GM12864 (cell line): Measurements from ENCODE around the gene DNAJC2.

ENCODE experiments used
- DNase-seq: peaks from one replicate; pipeline ENCODE4 v3.0.0-alpha.2; 2011; ENCODE audit warnings: low read depth
- H3K4me3 ChIP-seq: 2 replicates; pipeline ENCODE4 v1.5.1; 2011; ENCODE audit warnings: mild to moderate bottlenecking, low read depth, low read length, control low read depth
- TF ChIP-seq, protein P1 (sequence below): IDR thresholded peaks from 2 replicates; pipeline ENCODE4 v1.5.1; 2011; ENCODE audit warnings: low read depth, mild to moderate bottlenecking, moderate library complexity, low read length, control low read depth, inconsistent platforms; ENCODE audit errors: missing control alignments

DNAJC2 gene

DNA sequence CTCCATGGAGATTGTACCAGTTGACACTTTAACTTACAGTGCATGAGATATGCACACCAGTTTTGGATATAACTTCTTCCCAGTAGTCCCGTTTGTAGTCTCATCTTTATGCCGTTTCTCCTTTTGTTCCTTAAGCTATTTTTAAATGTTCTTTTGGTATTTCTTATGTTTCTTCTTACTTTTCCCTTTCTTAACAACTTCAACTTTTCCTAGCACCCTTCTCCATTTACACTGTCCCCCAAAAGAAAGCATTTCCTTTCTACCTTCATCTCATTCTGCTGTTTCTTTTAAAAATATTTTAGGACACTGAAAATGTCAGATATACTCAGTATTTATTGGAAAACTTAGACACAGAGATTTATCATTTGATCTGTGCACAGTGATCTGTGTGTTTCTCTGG lies 4.4 kb upstream of the DNAJC2 start:
- DNase-seq, result no peak
- TF ChIP-seq, protein P1, sequence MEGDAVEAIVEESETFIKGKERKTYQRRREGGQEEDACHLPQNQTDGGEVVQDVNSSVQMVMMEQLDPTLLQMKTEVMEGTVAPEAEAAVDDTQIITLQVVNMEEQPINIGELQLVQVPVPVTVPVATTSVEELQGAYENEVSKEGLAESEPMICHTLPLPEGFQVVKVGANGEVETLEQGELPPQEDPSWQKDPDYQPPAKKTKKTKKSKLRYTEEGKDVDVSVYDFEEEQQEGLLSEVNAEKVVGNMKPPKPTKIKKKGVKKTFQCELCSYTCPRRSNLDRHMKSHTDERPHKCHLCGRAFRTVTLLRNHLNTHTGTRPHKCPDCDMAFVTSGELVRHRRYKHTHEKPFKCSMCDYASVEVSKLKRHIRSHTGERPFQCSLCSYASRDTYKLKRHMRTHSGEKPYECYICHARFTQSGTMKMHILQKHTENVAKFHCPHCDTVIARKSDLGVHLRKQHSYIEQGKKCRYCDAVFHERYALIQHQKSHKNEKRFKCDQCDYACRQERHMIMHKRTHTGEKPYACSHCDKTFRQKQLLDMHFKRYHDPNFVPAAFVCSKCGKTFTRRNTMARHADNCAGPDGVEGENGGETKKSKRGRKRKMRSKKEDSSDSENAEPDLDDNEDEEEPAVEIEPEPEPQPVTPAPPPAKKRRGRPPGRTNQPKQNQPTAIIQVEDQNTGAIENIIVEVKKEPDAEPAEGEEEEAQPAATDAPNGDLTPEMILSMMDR, result no peak
- peak overlapping the region; percentile 78 for H3K4me3 ChIP-seq

DNA sequence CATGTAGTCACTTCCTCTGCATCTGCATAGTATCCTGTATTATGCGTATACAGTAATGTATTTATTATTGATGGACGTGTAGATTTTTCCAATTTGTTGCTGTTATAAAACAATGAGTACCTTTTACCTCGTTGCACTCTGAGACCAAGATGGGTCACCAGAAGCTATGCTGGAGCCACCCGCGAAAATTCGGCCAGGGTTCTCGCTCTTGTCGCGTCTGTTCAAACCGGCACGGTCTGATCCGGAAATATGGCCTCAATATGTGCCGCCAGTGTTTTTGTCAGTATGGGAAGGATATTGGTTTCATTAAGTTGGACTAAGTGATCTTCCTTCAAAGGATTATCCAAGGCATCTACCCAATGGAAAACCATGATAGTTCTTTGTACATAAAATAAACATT lies 3.9 kb upstream of the DNAJC2 start:
- no peak for DNase-seq
- TF ChIP-seq, protein P1, result no peak
- H3K4me3 ChIP-seq, result peak overlapping the region; percentile 78

DNA sequence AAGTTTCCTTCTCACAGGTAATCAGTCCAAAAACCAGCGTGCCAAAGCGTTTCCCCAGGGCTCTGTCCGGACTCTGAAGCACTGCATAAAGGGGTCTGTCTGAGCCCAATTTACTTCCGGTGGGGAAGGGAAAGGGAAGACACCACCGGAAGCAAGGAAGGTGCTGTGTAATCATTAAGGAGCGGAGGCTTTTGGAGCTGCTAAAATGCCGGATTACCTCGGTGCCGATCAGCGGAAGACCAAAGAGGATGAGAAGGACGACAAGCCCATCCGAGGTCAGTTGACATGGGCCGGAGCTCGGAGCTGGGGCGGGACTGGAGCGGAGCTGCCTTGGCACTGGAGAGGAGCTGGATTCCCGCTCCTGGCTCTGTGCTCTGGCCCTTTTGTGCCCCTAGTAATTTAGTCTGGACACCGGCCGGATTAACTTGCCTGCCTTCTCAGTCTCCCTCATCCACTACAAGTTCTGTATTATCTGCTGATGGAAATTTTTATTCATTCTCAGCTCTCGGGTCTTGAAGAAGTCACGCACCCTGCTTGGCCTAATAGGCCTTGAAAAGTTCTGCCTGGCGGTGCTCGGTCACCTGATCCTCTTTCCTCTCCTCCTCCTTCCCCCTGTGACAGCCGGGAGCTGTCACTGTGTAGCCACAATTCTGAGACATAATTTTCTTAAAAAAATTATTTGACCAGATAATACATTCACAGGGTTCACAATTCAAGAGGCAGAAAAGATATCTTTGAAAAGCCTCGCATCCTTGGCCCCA lies 3.1 kb upstream of the DNAJC2 start, which contains the start of gene PSMC2:
Gene PSMC2, plus strand, starts transcription at position 137 of the 761 bp plus-strand sequence. Its CDS starts 69 bp downstream, at position 206.
- DNase-seq, result peak; percentile 83
- TF ChIP-seq, protein P1, result no peak
- H3K4me3 ChIP-seq, result peak within 1 kb of the TSS; percentile 78

DNA sequence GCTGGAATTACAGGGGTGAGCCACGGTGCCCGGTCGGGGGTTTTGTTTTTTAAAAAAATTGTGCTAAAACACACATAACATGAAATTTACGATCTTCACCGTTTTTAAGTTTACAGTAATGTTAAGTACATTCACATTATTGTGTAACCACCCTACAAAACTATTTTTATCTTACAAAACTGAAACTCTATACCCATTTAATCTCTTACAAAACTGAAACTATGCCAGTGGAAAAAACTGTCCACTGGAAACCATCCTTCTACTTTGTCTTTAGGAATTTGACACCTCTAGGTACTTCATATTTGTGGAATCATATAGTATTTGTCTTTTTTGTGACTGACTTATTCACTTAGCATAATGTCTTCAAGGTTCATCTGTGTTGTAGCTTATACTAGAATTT lies 1.8 kb upstream of the DNAJC2 start:
- no peak overlapping the region for H3K4me3 ChIP-seq
- TF ChIP-seq, protein P1, result no peak
- no peak for DNase-seq

DNA sequence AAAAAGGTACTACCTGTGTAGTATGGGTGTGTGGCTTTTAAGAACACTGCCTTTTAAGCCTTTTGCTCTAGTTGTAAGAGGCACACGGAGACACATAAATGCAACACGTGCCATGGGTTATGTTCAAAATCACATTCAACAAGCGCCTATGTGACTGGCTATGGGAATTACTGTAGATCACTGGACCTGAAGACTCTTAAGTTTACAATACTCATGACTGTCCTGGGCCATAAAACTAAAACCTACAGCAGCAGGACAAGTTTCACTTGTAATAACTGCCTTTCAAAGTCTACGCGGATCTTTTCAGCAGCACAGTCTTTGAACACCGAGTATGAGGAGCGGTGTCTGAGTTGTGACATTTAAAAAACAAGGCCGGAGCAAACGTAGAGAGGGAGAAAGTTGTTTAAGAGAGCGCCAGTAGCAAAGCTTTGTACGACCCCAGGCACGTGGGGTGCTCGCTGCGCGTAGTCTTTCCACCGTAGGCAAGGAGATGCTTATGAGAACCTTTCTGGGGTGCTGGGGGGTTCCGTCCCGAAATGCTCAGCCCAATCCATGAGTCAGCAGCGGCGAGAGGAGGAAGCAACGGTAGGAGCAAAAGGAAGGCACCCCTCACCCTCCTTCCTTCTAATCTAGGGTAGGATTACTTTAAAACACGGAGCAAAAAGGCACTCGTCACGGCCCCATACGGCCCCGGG lies 662 bp downstream of the DNAJC2 start:
- peak overlapping the region; percentile 93 for H3K4me3 ChIP-seq
- TF ChIP-seq, protein P1, result no peak
- DNase-seq, result no peak

DNA sequence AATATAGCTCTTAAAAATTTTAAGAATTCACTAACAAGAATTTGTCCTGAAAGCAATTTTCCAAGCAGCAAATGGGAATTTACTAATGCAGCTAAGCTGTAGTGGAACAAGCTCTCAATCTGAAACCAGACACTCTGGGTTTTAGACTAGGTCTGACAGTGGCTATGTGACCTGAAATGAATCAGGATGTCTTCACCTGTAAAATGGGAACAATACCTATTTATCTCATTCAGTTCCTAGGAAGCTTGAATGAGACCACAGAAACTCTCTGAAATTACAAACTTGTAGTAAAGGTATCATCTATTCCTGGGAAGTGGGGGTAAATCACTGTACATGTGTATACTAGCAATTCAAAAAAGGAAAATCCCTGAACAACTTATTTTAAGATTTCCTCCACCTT lies 1.2 kb downstream of the DNAJC2 start:
- H3K4me3 ChIP-seq, result peak overlapping the region; percentile 93
- no peak for DNase-seq
- TF ChIP-seq, protein P1, result no peak
